Urinary bladder (tissue), 4 donors: Measurements from ENCODE around the gene CTXN1. TPM values are rescaled to one million over a fixed set of nuclear protein-coding genes. Genes with fewer than 3 reads are reported as not detected.
A peak's percentile ranks its signal among the peaks of the same experiment; 100 is the strongest.
"Not testable (repeated sequence)": the region's sequence is repeated elsewhere in the genome, so short reads cannot be mapped to it uniquely, and the experiment has no call there.

Experiments
- DNase-seq: peaks from one replicate; pipeline ENCODE4 v3.0.0-alpha.2; 2015; ENCODE audit errors: extremely low spot score
- H3K27ac ChIP-seq: one replicate; pipeline ENCODE4 v1.5.1; 2013; ENCODE audit warnings: low read depth, mild to moderate bottlenecking, moderate library complexity
- H3K36me3 ChIP-seq: one replicate; pipeline ENCODE4 v1.6.1; 2013; ENCODE audit warnings: mild to moderate bottlenecking, moderate library complexity; ENCODE audit not compliant: insufficient read depth
- H3K4me1 ChIP-seq: one replicate; pipeline ENCODE4 v1.6.1; 2013; ENCODE audit warnings: mild to moderate bottlenecking, moderate library complexity; ENCODE audit not compliant: insufficient read depth
- H3K4me3 ChIP-seq: one replicate; pipeline ENCODE4 v1.5.1; 2013; ENCODE audit warnings: low read depth, low read length
- WGBS: extraction: QIAGEN DNeasy Blood & Tissue Kit; methylation state at CpG from one replicate; pipeline ENCODE4 v1.1.7; 2013; 5-methylcytosine and 5-hydroxymethylcytosine counted together
- polyA plus RNA-seq: library from polyadenylated mRNA; stranded (reverse); fragments of 200-250 nt; gene quantifications from one replicate; pipeline ENCODE4 v1.2.3, GENCODE V29; 2013
- total RNA-seq: library from RNA; depleted of rRNA; stranded (reverse); fragments of >200 nt; gene quantifications from one replicate; pipeline ENCODE4 v1.2.3, GENCODE V29; 2014
- donor health status: healthy with polysubstance abuse.
- donor health status: healthy.

CTXN1 gene
- total and polyA plus RNA-seq, 2 donors = 0.63 to 22.1 TPM

DNA sequence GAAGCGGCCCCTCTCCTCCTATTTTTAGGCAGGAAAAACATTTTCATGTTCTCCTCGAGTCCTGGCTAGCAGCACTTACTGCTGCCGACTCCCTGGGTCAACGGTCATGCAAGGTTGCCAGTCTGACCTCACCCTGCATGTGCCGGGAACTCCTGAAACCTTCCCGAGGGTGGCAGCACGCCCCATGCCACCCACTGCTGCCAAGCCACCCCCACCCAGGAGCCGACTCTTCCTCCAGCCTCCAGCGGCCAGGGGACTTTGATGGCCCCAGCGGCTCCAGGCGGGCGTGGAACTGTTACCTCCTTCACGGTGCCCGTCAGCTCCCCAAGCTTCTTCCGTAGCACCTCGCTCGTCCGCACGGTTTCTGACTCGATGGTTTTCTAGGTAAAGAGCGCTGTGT, 8.8 kb upstream of the CTXN1 start:
- H3K36me3 ChIP-seq = peaks cover 21% of the 10 kb centered on the region
- WGBS = 92% methylated on average over 21 of the region's 21 CpGs
- H3K4me3 ChIP-seq = no peak overlapping the region
- DNase-seq = no peak
- H3K4me1 ChIP-seq = no peaks in the 10 kb centered on the region
- H3K27ac ChIP-seq = no peak overlapping the region

GRCh38 chr19:7933828-7934725, 8.1 kb upstream of the CTXN1 start:
- no peak for DNase-seq
- Histone ChIP-seq H3K27ac (no peak overlapping the region), H3K4me1 (no peaks in the 10 kb centered on the region), H3K4me3 (no peak overlapping the region), H3K36me3 (peaks cover 21% of the 10 kb centered on the region)
- WGBS = 88% methylated on average over 55 of the region's 55 CpGs

GRCh38 chr19:7933411-7933810, 7.5 kb upstream of the CTXN1 start:
- WGBS = 84% methylated on average over 14 of the region's 14 CpGs
- DNase-seq = no peak
- Histone ChIP-seq H3K4me3 (no peak overlapping the region), H3K4me1 (no peaks in the 10 kb centered on the region), H3K27ac (no peak overlapping the region), H3K36me3 (peaks cover 21% of the 10 kb centered on the region)

DNA sequence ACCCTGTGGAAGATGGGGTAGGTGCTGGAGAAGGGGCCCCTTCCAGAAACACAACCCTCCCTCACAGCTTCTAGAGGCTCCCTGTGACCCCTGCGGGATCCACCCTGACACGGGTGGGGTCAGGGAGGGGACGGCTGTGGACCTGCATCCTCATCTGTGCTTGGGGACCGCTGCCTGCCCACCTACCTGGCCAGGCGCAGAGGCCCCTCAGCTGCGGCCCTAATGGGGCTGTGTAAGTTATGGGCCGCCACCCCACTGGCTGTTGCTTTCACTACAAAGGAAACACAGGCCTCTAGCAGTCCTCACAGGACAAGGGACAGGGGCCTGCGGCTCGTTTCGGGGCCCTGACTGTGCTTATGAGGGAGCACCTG, 7.0 kb upstream of the CTXN1 start:
- Histone ChIP-seq H3K4me1 (no peaks in the 10 kb centered on the region), H3K27ac (no peak overlapping the region), H3K4me3 (no peak overlapping the region), H3K36me3 (peaks cover 21% of the 10 kb centered on the region)
- WGBS = 92% methylated on average over 10 of the region's 10 CpGs
- DNase-seq = no peak

DNA sequence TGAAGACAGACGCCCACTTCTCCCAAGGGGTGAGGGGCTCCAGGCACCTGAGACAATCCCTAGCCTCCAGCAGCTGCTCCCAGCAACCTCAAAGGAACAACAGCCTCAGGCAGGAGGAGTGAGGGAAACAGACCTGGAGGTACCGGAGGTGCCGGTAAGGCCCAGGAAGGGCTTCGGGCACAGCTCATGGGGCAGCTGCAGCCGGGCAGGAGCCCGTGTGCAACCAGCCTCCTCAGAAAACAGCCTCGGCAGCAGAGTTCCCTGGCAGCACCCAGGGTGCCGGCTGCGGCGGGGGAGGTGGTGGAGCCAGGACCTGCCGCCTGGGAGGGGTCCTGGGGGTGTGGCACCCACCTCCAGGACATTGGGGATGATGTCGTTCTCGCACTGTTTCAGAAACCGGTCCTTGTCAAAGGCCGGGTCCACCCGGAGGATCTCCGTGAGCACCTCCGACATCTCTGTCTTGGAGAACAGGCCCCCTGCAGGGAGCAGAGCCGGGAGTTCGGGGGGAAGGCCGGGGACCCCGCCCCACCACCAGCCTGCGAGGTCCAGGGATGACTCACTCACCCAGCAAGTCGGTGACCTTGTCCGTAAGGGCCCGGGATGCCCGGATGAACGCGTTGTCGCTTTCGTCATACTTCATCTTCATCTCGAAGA, 6.5 kb upstream of the CTXN1 start:
- H3K36me3 ChIP-seq = peaks cover 21% of the 10 kb centered on the region
- H3K27ac ChIP-seq = no peak overlapping the region
- 90% methylated on average over 32 of the region's 32 CpGs for WGBS
- H3K4me3 ChIP-seq = no peak overlapping the region
- no peak for DNase-seq
- no peaks in the 10 kb centered on the region for H3K4me1 ChIP-seq

- no peak for DNase-seq
- 81% methylated on average over 36 of the region's 36 CpGs for WGBS
- H3K4me1 ChIP-seq = no peaks in the 10 kb centered on the region
- H3K4me3 ChIP-seq = no peak overlapping the region
- peaks cover 21% of the 10 kb centered on the region for H3K36me3 ChIP-seq
- H3K27ac ChIP-seq = no peak overlapping the region
These were observed 5.5 kb upstream of the CTXN1 start for GRCh38 chr19:7931221-7932061.

DNA sequence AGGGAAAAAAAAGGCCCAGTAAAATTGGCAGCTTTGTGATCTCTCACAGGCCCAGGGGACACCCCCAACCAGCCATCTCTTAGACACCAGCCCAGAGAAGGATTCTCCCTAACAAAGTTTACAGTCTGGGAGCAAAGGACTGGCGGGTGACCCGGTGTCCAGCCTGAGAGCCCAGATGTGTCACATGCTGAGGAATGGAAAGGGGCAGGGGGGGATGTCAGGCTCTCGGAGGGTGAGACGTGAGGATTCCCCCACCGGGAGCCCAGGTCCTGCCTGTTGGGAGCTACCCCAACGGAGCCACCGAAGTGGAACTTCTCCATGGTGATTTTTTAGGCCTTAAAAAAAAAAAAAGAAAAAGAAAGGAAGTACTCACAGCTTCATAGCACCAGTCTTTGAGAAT, 4.8 kb upstream of the CTXN1 start:
- H3K36me3 ChIP-seq = peaks cover 21% of the 10 kb centered on the region
- no peak overlapping the region for H3K27ac ChIP-seq

GRCh38 chr19:7930030-7930429, 4.1 kb upstream of the CTXN1 start:
- not testable (repeated sequence) for H3K4me3 ChIP-seq, DNase-seq, H3K4me1 ChIP-seq, H3K27ac ChIP-seq
- H3K36me3 ChIP-seq = peaks cover 21% of the 10 kb centered on the region
- 84% methylated on average over 11 of the region's 11 CpGs for WGBS

More for the DNA sequence above, 4.8 kb upstream of the CTXN1 start:
- 54% methylated on average over 7 of the region's 7 CpGs for WGBS
- no peak overlapping the region for H3K4me3 ChIP-seq
- no peak for DNase-seq
- no peaks in the 10 kb centered on the region for H3K4me1 ChIP-seq

GRCh38 chr19:7928741-7929701, 3.1 kb upstream of the CTXN1 start:
- DNase-seq = peak; percentile 43
- no peaks in the 10 kb centered on the region for H3K4me1 ChIP-seq

GRCh38 chr19:7928334-7928706, 2.4 kb upstream of the CTXN1 start:
- H3K27ac ChIP-seq = peak overlapping the region; percentile 73
- 24% methylated on average over 9 of the region's 9 CpGs for WGBS
- DNase-seq = peak; percentile 21
- no peak overlapping the region for H3K4me3 ChIP-seq
- H3K36me3 ChIP-seq = peaks cover 17% of the 10 kb centered on the region
- H3K4me1 ChIP-seq = no peaks in the 10 kb centered on the region

More at GRCh38 chr19:7928741-7929701, 3.1 kb upstream of the CTXN1 start:
- Histone ChIP-seq H3K36me3 (peaks cover 21% of the 10 kb centered on the region), H3K4me3 (no peak overlapping the region), H3K27ac (peak overlapping the region; percentile 86)
- 26% methylated on average over 24 of the region's 24 CpGs for WGBS

GRCh38 chr19:7927605-7928333, 1.8 kb upstream of the CTXN1 start:
- H3K27ac ChIP-seq = no peak overlapping the region
- no peak for DNase-seq
- H3K4me1 ChIP-seq = no peaks in the 10 kb centered on the region
- 83% methylated on average over 23 of the region's 23 CpGs for WGBS
- H3K36me3 ChIP-seq = peaks cover 12% of the 10 kb centered on the region
- no peak overlapping the region for H3K4me3 ChIP-seq
